GM19324 (cell line): Measurements from ENCODE around the gene DLGAP3.
"Not testable (repeated sequence)": the region's sequence is repeated elsewhere in the genome, so short reads cannot be mapped to it uniquely, and the experiment has no call there.

Experiments
- ATAC-seq: cut with Tn5 transposase; IDR thresholded peaks from one replicate; pipeline ENCODE4 v1.9.1; 2021; ENCODE audit warnings: mild to moderate bottlenecking, moderate library complexity; ENCODE audit not compliant: unreplicated experiment, low FRiP score

Gene DLGAP3

GRCh38 chr1:34929497-34929852 is at the start of gene DLGAP3:
TSS of gene DLGAP3 (minus strand) at chr1:34929650. CDS start at chr1:34905383, 24,267 bp downstream.
- ATAC-seq: no peak

GRCh38 chr1:34978921-34979320 is 49.5 kb upstream of the DLGAP3 start:
- ATAC-seq: no peak

- no peak for ATAC-seq
Observed at GRCh38 chr1:34977858-34978257, 48.4 kb upstream of the DLGAP3 start.

- no peak for ATAC-seq
Observed at GRCh38 chr1:34977210-34977471, 47.7 kb upstream of the DLGAP3 start.

GRCh38 chr1:34976384-34977209 is 47.1 kb upstream of the DLGAP3 start:
- no peak for ATAC-seq

GRCh38 chr1:34975771-34976170 is 46.3 kb upstream of the DLGAP3 start:
- ATAC-seq: no peak

- ATAC-seq: no peak
Observed at GRCh38 chr1:34975338-34975737, 45.9 kb upstream of the DLGAP3 start.

GRCh38 chr1:34974626-34975025 is 45.2 kb upstream of the DLGAP3 start:
- no peak for ATAC-seq

GRCh38 chr1:34973326-34973725 is 43.9 kb upstream of the DLGAP3 start:
- ATAC-seq: no peak

- no peak for ATAC-seq
Observed at GRCh38 chr1:34970829-34971228, 41.4 kb upstream of the DLGAP3 start.

- no peak for ATAC-seq
Observed at GRCh38 chr1:34970220-34970735, 40.8 kb upstream of the DLGAP3 start.

- ATAC-seq: not testable (repeated sequence)
Observed at GRCh38 chr1:34968297-34968696, 38.8 kb upstream of the DLGAP3 start.

GRCh38 chr1:34967672-34968071 is 38.2 kb upstream of the DLGAP3 start:
- ATAC-seq: not testable (repeated sequence)

GRCh38 chr1:34965597-34965996 is 36.1 kb upstream of the DLGAP3 start:
- no peak for ATAC-seq

- ATAC-seq: no peak
Observed at GRCh38 chr1:34950428-34950827, 21.0 kb upstream of the DLGAP3 start.

GRCh38 chr1:34948739-34949138 is 19.3 kb upstream of the DLGAP3 start:
- ATAC-seq: not testable (repeated sequence)

GRCh38 chr1:34947641-34948314 is 18.3 kb upstream of the DLGAP3 start:
- ATAC-seq: not testable (repeated sequence)

- no peak for ATAC-seq
Observed at GRCh38 chr1:34946211-34946610, 16.8 kb upstream of the DLGAP3 start.

GRCh38 chr1:34941798-34942197 is 12.3 kb upstream of the DLGAP3 start:
- not testable (repeated sequence) for ATAC-seq

- ATAC-seq: no peak
Observed at GRCh38 chr1:34930702-34931071, 1.2 kb upstream of the DLGAP3 start.

GRCh38 chr1:34929853-34930701 is 627 bp upstream of the DLGAP3 start:
- no peak for ATAC-seq
